HepG2 (cell line): ENCODE results near the gene GDF9. TPM values are rescaled to one million over a fixed set of nuclear protein-coding genes. Genes with fewer than 3 reads are reported as not detected.

ENCODE experiments used
- EHMT2 ChIP-seq: fragments of 200-600 bp; sonication (generic); IDR thresholded peaks from 2 replicates; pipeline ENCODE4 v1.7.0; 2017; ENCODE audit warnings: antibody characterized with exemption, low read depth, low read length, borderline replicate concordance
- SRSF1 ChIP-seq: fragments of 200-400 bp; formaldehyde crosslinking; optimal IDR thresholded peaks from 2 replicates; pipeline ENCODE3; 2017; ENCODE audit warnings: mild to moderate bottlenecking, low read depth, low read length, moderate library complexity
- ZFYVE20 ChIP-seq: sonication (generic); formaldehyde crosslinking; IDR thresholded peaks from 2 replicates; pipeline ENCODE4 v1.8.0; 2023; ENCODE audit warnings: low read depth, mild to moderate bottlenecking, moderate library complexity, missing genetic modification reagents, borderline replicate concordance
- ZNF839 ChIP-seq: sonication (generic); formaldehyde crosslinking; IDR thresholded peaks from 2 replicates; pipeline ENCODE4 v1.4.0; 2020; ENCODE audit warnings: missing genetic modification reagents, mild to moderate bottlenecking, borderline replicate concordance
- polyA plus RNA-seq, 8 experiments: library from polyadenylated mRNA; depleted of rRNA in 3 of 8; stranded (reverse) in 7 of 8; unstranded in 1 of 8; fragments of >200 nt; fragmentation: Illumina TruSeq in 4 of 8; extraction: Trizol in 4 of 8; gene quantifications; 2 replicates each; pipeline versions ENCODE4 v1.2.1 to v1.2.3, GENCODE V29; 2011 to 2016; ENCODE audit warnings: low read depth in 4 of 8, missing spikeins in 1 of 8, mixed read lengths in 1 of 8; ENCODE audit not compliant: insufficient read depth in 1 of 8
- total RNA-seq, 5 experiments: library from RNA; depleted of rRNA; stranded (reverse); fragments of >200 nt; fragmentation: Illumina TruSeq; extraction: Trizol; gene quantifications; 2 replicates each; pipeline ENCODE4 v1.2.3, GENCODE V29; 2016; ENCODE audit warnings: low read depth in 1 of 5
- TF ChIP-seq, protein P1 (sequence below): sonication (generic); formaldehyde crosslinking; IDR thresholded peaks from 2 replicates; pipeline ENCODE4 v1.4.0; 2020; ENCODE audit warnings: missing genetic modification reagents
- TF ChIP-seq, protein P2 (sequence below): sonication (generic); formaldehyde crosslinking; IDR thresholded peaks from 2 replicates; pipeline ENCODE4 v1.4.0; 2020; ENCODE audit warnings: missing genetic modification reagents, borderline replicate concordance
- TF ChIP-seq, protein P3 (sequence below): sonication (generic); formaldehyde crosslinking; IDR thresholded peaks from 2 replicates; pipeline ENCODE4 v1.8.1; 2023; ENCODE audit warnings: mild to moderate bottlenecking, missing genetic modification reagents

The GDF9 gene
- total and polyA plus RNA-seq, 2 of the 13 experiments (the other 11 are each of a cell fraction or from before 2014, with no cell fraction given) = 0.33 to 0.38 TPM

DNA sequence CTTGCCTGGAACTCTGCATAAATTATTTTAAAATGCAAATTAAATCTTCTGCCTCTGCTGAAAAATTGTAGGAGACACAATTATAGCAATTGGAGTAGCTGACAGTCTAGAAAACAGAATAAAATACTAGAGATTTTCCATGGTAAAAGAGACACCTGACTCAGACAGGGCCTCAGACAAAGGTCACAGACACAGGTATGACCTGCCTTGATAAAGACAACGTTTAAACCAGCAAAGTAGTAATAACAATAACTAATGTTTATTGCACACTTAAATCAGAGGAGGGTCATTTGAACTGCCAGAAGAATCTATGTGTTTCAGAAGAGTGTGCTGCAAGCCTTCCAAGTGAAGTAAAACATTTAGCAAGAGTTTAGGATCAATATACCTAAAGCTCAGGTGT lies 49.3 kb downstream of the GDF9 start (continued):
- TF ChIP-seq, protein P1, sequence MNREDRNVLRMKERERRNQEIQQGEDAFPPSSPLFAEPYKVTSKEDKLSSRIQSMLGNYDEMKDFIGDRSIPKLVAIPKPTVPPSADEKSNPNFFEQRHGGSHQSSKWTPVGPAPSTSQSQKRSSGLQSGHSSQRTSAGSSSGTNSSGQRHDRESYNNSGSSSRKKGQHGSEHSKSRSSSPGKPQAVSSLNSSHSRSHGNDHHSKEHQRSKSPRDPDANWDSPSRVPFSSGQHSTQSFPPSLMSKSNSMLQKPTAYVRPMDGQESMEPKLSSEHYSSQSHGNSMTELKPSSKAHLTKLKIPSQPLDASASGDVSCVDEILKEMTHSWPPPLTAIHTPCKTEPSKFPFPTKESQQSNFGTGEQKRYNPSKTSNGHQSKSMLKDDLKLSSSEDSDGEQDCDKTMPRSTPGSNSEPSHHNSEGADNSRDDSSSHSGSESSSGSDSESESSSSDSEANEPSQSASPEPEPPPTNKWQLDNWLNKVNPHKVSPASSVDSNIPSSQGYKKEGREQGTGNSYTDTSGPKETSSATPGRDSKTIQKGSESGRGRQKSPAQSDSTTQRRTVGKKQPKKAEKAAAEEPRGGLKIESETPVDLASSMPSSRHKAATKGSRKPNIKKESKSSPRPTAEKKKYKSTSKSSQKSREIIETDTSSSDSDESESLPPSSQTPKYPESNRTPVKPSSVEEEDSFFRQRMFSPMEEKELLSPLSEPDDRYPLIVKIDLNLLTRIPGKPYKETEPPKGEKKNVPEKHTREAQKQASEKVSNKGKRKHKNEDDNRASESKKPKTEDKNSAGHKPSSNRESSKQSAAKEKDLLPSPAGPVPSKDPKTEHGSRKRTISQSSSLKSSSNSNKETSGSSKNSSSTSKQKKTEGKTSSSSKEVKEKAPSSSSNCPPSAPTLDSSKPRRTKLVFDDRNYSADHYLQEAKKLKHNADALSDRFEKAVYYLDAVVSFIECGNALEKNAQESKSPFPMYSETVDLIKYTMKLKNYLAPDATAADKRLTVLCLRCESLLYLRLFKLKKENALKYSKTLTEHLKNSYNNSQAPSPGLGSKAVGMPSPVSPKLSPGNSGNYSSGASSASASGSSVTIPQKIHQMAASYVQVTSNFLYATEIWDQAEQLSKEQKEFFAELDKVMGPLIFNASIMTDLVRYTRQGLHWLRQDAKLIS (CRISPR knock-in tag) = no peak
- TF ChIP-seq EHMT2 = no peak
- no peak for TF ChIP-seq ZNF839 (CRISPR knock-in tag)
- TF ChIP-seq, protein P2, sequence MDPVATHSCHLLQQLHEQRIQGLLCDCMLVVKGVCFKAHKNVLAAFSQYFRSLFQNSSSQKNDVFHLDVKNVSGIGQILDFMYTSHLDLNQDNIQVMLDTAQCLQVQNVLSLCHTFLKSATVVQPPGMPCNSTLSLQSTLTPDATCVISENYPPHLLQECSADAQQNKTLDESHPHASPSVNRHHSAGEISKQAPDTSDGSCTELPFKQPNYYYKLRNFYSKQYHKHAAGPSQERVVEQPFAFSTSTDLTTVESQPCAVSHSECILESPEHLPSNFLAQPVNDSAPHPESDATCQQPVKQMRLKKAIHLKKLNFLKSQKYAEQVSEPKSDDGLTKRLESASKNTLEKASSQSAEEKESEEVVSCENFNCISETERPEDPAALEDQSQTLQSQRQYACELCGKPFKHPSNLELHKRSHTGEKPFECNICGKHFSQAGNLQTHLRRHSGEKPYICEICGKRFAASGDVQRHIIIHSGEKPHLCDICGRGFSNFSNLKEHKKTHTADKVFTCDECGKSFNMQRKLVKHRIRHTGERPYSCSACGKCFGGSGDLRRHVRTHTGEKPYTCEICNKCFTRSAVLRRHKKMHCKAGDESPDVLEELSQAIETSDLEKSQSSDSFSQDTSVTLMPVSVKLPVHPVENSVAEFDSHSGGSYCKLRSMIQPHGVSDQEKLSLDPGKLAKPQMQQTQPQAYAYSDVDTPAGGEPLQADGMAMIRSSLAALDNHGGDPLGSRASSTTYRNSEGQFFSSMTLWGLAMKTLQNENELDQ (CRISPR knock-in tag) = no peak
- no peak for TF ChIP-seq ZFYVE20 (CRISPR knock-in tag)
- TF ChIP-seq SRSF1 = no peak
- TF ChIP-seq, protein P3, sequence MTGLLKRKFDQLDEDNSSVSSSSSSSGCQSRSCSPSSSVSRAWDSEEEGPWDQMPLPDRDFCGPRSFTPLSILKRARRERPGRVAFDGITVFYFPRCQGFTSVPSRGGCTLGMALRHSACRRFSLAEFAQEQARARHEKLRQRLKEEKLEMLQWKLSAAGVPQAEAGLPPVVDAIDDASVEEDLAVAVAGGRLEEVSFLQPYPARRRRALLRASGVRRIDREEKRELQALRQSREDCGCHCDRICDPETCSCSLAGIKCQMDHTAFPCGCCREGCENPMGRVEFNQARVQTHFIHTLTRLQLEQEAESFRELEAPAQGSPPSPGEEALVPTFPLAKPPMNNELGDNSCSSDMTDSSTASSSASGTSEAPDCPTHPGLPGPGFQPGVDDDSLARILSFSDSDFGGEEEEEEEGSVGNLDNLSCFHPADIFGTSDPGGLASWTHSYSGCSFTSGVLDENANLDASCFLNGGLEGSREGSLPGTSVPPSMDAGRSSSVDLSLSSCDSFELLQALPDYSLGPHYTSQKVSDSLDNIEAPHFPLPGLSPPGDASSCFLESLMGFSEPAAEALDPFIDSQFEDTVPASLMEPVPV (CRISPR knock-in tag) = no peak
- TF ChIP-seq, all 625 proteins: peak for 0
